ENCODE measurements around the gene OXCT1. TPM values are rescaled to one million over a fixed set of nuclear protein-coding genes. Genes with fewer than 3 reads are reported as not detected.
"Not testable (repeated sequence)": the region's sequence is repeated elsewhere in the genome, so short reads cannot be mapped to it uniquely, and the experiment has no call there.

Gene OXCT1
- polyA plus RNA-seq, 2 of the 4 experiments (the other 2 are of a cell fraction): 2.6 to 3.0 TPM

GRCh38 chr5:41722359-41722950 lies 147.8 kb downstream of the OXCT1 start (continued):
- no peak for TF ChIP-seq CTCF (IDR thresholded peaks at IDR 0.05)
- no peak for TF ChIP-seq MAZ (IDR thresholded peaks at IDR 0.05; ENCODE audit: borderline replicate concordance, low read depth, low read length)
- no peak for TF ChIP-seq CEBPB (IDR thresholded peaks at IDR 0.05)
- no peak for TF ChIP-seq POLR2AphosphoS2 (conservative IDR thresholded peaks at IDR 0.05; ENCODE audit: low read length)
- TF ChIP-seq RAD21 (conservative IDR thresholded peaks at IDR 0.05 in 1 of 2, IDR thresholded peaks at IDR 0.05 in 1 of 2): no peak
- TF ChIP-seq EHMT2 (IDR thresholded peaks at IDR 0.05; ENCODE audit: low read depth): no peak

GRCh38 chr5:41721516-41721915 lies 148.7 kb downstream of the OXCT1 start:
- Histone ChIP-seq H3K27ac (no peak overlapping the region), H3K4me2 (no peak overlapping the region), H3K9me3 (peaks cover 3% of the 10 kb centered on the region; the same call in 1 of the 3 replicates), H3K4me1 (no peaks in the 10 kb centered on the region), H3K4me3 (no peak overlapping the region)
- ATAC-seq (no peak), DNase-seq (ENCODE audit: low read depth in 1 of 2, low spot score in 1 of 2) (no peak), FAIRE-seq (no peak)
- 1% methylated on average over 2 of the region's 2 CpGs for WGBS (ENCODE audit: missing lambda C conversion rate)
- ChIA-PET CTCF (interaction anchor here (2.1 kb wide), 1 partner anchor 122 kb away, joined by 8 read pairs; no protein-coding TSS in a partner anchor), POLR2A (no interaction called here)
- no peak for TF ChIP-seq CHD2 (IDR thresholded peaks at IDR 0.05; ENCODE audit: low read length, partially characterized antibody)
- no peak for TF ChIP-seq SREBF2 (IDR thresholded peaks at IDR 0.05)

- TF ChIP-seq TP53 (CRISPR knock-in tag; IDR thresholded peaks at IDR 0.05): no peak
- TF ChIP-seq BHLHE40 (IDR thresholded peaks at IDR 0.05; ENCODE audit: low read depth, low read length): no peak
- no peak for TF ChIP-seq POLR2A (IDR thresholded peaks at IDR 0.05; ENCODE audit: low read length)
- TF ChIP-seq RCOR1 (IDR thresholded peaks at IDR 0.05; ENCODE audit: low read depth, low read length): no peak
- TF ChIP-seq NPAS2 (CRISPR knock-in tag; IDR thresholded peaks at IDR 0.05; ENCODE audit: borderline replicate concordance): no peak
- no peak for TF ChIP-seq JUNB (IDR thresholded peaks at IDR 0.05)
- no peak for TF ChIP-seq FOSB (CRISPR knock-in tag; IDR thresholded peaks at IDR 0.05)
- TF ChIP-seq REST (IDR thresholded peaks at IDR 0.05): no peak
- no peak for TF ChIP-seq CEBPB (IDR thresholded peaks at IDR 0.05)
- TF ChIP-seq ZFP36 (IDR thresholded peaks at IDR 0.05; ENCODE audit: borderline replicate concordance, partially characterized antibody): no peak
- Histone ChIP-seq H3K27ac (no peak overlapping the region), H3K4me1 (no peaks in the 10 kb centered on the region), H3K4me2 (no peak overlapping the region), H3K4me3 (no peak overlapping the region), H3K9me3 (peaks cover 3% of the 10 kb centered on the region; the same call in 2 of the 3 replicates)
- POLR2A ChIA-PET: no interaction called here
- CTCF ChIA-PET: no interaction called here
- FAIRE-seq (no peak), ATAC-seq (no peak), DNase-seq (ENCODE audit: low read depth in 1 of 2, low spot score in 1 of 2) (no peak)
- WGBS (ENCODE audit: missing lambda C conversion rate): 1% methylated on average over 2 of the region's 2 CpGs
Measured at GRCh38 chr5:41716382-41716781, 153.8 kb downstream of the OXCT1 start.

GRCh38 chr5:41714446-41714845 lies 155.8 kb downstream of the OXCT1 start:
- H3K4me2 ChIP-seq; DNase-seq (ENCODE audit: low read depth in 1 of 2, low spot score in 1 of 2); H3K4me1 ChIP-seq; POLR2A ChIA-PET; H3K27ac ChIP-seq; FAIRE-seq; H3K4me3 ChIP-seq; H3K9me3 ChIP-seq; ATAC-seq: not testable (repeated sequence)
- CTCF ChIA-PET: interaction anchor here (0.5 kb wide), 1 partner anchor 1175 kb away, joined by 3 read pairs; no protein-coding TSS in a partner anchor
